HG02943 (cell line): ENCODE data around the gene MBD4.
"Not testable (repeated sequence)": the region's sequence is repeated elsewhere in the genome, so short reads cannot be mapped to it uniquely, and the experiment has no call there.

Experiments used
- ATAC-seq: cut with Tn5 transposase; IDR thresholded peaks from one replicate; pipeline ENCODE4 v1.9.1; 2021; ENCODE audit warnings: mild to moderate bottlenecking, low read depth, moderate library complexity; ENCODE audit not compliant: unreplicated experiment

MBD4 gene

DNA sequence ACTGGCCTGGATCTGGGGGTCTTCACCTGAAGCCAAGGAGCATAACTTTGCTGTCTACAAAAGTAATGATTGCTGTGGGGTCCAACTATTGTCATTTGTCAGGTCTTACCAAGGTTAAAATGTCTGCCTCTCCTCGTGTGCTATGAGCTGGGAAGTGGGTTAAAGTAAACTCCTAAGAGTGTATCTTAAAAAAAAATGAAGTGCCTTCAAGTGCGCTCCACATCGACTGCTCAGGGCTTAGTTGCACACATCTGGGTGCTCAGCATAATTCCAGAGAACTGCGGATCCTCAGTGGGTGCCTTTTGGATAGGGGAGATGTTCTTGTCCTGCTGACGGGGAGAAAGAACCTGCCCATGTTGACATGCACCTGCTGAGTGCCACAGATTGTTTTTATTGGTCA lies 52.3 kb downstream of the MBD4 start:
- ATAC-seq, result no peak

DNA sequence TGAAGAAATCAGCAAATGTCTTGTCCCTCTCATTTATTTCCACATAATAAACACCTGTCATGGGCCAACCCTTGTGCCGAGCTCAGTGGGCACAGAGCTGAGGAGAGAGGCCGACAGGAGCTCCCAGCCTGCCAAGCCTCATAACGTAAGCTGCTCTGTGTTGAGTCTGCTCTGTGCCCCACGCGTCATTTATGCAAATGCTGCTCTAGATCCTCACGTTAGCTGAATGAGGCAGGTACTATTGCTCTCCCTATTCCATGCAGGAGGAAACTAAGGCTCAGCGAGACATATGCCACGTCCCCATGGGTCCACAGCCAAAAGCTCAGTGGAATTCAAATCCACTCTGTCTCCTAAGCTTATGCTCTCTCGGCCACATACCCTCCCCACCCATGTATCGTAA lies 52.8 kb downstream of the MBD4 start:
- no peak for ATAC-seq

DNA sequence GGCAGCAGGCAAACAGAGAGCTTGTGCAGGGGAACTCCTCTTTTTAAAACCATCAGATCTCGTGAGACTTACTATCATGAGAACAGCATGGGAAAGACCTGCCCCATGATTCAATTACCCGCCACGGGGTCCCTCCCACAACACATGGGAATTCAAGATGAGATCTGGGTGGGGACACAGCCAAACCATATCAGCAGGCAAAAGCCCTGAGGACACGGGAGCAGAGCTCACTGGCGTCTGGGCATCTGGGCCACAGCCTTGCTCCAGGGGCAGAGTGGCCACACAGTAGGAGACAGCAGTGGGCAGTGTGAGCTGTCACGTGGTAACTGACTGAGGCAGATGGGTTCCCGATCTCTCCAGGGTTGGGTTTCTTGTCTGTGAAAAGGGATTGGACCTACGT lies 54.2 kb downstream of the MBD4 start:
- ATAC-seq, result not testable (repeated sequence)

DNA sequence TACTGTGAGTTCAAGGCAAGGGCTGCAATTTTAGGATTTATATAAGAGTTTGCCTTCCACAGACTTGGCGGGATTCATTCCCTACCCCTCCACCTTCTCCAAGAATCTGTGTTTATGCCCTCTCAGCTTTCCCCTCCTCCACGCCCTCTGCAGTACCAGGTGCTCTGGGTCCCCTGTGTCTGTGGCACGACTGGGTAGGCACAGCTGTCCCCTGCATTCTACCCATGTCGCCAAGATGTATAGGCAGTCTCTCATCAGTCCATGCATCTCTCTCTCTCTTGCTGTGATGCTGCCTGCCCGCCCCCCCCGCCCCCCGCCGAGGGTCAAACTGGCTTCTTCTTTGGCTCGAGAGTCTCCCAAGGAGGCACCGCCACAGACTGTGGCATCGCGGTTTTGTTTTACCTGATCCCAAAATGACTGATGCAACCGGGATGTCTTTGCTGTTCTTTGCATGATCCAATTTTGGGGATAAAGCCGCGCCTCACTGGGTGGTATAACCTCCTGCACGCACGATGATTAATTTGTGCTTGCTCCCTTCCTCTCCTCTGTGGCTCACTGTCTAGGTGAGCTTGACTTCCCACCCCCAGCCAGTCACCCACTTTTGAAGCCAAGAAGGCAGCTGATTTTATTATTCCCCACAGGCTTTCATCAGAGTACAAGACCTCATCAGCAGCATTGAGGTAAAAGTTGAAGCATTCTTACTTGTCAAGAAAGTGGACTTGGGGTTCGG lies 55.0 kb downstream of the MBD4 start:
- ATAC-seq, result no peak

DNA sequence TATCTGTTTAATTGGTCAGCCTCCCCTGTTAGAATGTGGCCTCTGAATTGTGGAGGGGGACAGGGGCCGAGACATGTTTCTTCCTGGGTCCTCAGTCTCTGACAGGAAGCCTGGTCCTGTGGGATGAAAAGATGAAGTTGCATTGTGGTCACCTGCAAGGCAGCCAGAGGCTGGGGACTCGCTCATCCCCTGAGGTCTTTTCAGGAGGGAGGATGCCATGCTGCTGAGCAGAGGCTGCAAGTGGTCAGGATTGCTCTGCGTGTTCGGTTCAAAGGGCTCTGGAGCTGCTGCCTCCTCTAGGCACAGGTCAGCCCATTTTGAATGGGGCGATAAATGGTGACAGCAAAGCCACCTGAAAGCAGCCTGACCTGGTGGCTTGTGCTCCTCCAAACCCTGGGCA lies 55.6 kb downstream of the MBD4 start:
- not testable (repeated sequence) for ATAC-seq

DNA sequence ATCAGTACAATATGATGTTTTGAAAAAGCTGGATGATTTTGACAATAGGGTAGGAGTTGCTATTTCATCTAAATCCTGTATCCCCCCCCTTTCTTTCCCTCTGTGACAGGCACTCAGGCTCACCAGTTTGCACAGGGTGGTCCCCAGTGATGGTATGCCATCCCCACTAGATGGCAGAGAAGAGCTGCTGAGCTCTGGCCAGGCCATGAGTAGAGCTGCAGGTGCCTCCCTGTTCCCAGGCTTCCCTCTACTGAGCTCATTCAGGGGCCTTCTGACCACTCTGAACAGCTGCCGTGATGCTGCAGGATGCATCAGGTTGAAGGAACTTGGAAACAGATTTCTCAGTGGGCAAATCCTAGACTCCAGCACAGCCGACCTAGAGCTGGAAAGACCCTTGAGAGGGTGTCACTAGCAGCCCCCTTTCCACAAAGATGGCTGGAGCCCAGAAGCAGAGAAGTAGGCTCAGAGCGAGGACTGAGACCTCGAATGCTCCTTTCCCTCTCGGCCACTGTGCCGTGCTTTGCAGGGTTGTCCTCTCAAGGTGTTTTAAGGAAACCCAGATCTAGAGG lies 56.4 kb downstream of the MBD4 start:
- ATAC-seq, result no peak

DNA sequence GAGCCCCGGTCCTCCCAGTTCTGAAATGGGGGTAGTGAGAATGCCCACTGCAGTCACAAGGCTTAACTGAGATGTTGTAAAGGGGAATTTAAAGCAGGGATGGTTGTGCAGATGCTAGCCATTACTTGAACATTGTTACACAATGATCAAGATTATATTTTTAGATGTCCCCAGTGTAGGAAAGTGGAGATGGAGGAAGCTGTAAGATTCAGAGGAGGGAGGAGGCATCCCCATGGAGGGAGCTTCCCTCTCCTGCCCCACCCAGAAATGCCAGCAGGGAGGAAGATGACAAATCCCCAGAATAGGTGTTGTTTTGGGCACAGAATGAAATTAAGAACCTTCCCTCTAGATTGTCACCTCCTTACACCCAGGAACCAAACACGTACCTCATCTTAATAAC lies 57.4 kb downstream of the MBD4 start:
- no peak for ATAC-seq
